Endothelial cell of umbilical vein (primary cell): ENCODE results near the gene DIDO1.

Source experiments
- EZH2 ChIP-seq: IDR thresholded peaks from 2 replicates; pipeline ENCODE4 v1.6.1; 2012; ENCODE audit warnings: borderline replicate concordance, low read depth, mild to moderate bottlenecking, moderate library complexity, low read length, inconsistent platforms; ENCODE audit not compliant: severe bottlenecking
- FOS ChIP-seq: IDR thresholded peaks from 2 replicates; pipeline ENCODE4 v1.6.1; 2011; ENCODE audit warnings: mild to moderate bottlenecking, low read length, moderate library complexity, borderline replicate concordance; ENCODE audit not compliant: insufficient read depth
- GATA2 ChIP-seq: IDR thresholded peaks from 2 replicates; pipeline ENCODE4 v1.7.0; 2011; ENCODE audit warnings: low read depth, mild to moderate bottlenecking, moderate library complexity, mixed read lengths, low read length; ENCODE audit not compliant: insufficient read length, insufficient read depth
- JUN ChIP-seq: IDR thresholded peaks from 2 replicates; pipeline ENCODE4 v1.6.1; 2011; ENCODE audit warnings: borderline replicate concordance, low read depth; ENCODE audit not compliant: insufficient read length, insufficient read depth
- MYC ChIP-seq: IDR thresholded peaks from one replicate; pipeline ENCODE4 v1.6.1; 2011; ENCODE audit warnings: mild to moderate bottlenecking, low read depth, low read length
- POLR2A ChIP-seq: IDR thresholded peaks from 2 replicates; pipeline ENCODE4 v1.6.1; 2012; ENCODE audit warnings: low read depth, mild to moderate bottlenecking, control low read depth, low read length
- POLR2AphosphoS5 ChIP-seq: IDR thresholded peaks from 2 replicates; pipeline ENCODE4 v1.6.1; 2012; ENCODE audit warnings: low read depth, mild to moderate bottlenecking, control low read depth, low read length, moderate library complexity; ENCODE audit not compliant: insufficient read depth
- TF ChIP-seq, protein P1 (sequence below), 2 donors: IDR thresholded peaks; 1 replicate in 1 of 2; 2 replicates in 1 of 2; pipeline ENCODE4 v1.5.1; 2011; ENCODE audit warnings: low read length in 2 of 2, mild to moderate bottlenecking in 2 of 2, moderate library complexity in 2 of 2, control low read depth in 1 of 2, inconsistent platforms in 1 of 2, low read depth in 1 of 2; ENCODE audit not compliant: insufficient read depth in 1 of 2; ENCODE audit errors: extremely low read depth in 1 of 2
- TF ChIP-seq, protein P2 (sequence below): IDR thresholded peaks from 2 replicates; pipeline ENCODE4 v1.6.1; 2011; ENCODE audit not compliant: insufficient read depth, insufficient read length

DNA sequence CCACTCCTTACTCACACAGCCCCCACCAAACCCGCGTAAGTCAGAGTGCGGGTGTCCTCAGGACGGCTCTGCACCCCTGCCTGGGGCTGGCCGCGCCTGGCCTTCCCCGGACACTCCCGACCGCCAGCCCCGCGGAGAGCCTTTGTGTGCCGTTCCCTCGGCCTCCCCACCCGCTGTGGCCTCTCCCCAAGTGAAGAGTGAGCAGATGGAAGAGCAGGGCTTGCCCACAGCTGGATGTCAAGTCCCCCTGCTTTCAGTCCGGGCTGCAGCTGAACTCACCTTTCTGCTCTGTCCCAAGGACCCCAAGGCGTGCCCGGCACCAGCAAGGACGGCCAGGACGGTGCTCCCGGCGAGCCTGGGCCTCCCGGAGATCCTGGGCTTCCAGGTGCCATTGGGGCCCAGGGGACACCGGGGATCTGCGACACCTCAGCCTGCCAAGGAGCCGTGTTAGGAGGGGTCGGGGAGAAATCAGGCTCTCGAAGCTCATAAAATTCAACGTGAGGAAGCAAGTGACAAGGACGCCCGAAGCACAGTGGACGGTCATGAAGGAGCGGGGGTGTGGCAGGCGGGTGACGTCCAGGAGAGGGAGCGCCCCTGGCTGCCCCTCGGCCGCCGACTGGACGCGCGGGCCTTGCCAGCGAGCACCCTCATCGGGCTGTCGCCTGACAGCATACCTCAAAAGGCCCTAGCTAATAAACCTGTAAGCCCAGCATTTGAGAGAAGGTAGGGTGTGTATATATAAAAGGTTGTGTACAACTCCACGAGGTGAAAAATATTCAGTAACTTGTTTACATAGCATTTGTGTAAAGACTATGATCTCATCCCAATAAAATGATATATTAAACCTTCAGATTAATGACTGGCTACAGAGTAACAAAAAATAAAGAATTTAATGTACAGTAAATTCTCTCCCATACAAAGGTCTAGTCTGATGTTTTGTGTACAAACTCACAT lies 85.8 kb downstream of the DIDO1 start:
- no peak for TF ChIP-seq POLR2A
- TF ChIP-seq, protein P1, sequence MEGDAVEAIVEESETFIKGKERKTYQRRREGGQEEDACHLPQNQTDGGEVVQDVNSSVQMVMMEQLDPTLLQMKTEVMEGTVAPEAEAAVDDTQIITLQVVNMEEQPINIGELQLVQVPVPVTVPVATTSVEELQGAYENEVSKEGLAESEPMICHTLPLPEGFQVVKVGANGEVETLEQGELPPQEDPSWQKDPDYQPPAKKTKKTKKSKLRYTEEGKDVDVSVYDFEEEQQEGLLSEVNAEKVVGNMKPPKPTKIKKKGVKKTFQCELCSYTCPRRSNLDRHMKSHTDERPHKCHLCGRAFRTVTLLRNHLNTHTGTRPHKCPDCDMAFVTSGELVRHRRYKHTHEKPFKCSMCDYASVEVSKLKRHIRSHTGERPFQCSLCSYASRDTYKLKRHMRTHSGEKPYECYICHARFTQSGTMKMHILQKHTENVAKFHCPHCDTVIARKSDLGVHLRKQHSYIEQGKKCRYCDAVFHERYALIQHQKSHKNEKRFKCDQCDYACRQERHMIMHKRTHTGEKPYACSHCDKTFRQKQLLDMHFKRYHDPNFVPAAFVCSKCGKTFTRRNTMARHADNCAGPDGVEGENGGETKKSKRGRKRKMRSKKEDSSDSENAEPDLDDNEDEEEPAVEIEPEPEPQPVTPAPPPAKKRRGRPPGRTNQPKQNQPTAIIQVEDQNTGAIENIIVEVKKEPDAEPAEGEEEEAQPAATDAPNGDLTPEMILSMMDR (IDR thresholded peaks at IDR 0.05; ENCODE audit: extremely low read depth in 1 of 2, insufficient read depth in 1 of 2, low read depth in 1 of 2, low read length in 2 of 2), result no peak
- TF ChIP-seq, protein P2, sequence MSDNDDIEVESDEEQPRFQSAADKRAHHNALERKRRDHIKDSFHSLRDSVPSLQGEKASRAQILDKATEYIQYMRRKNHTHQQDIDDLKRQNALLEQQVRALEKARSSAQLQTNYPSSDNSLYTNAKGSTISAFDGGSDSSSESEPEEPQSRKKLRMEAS, result no peak
- TF ChIP-seq EZH2, result no peak
- TF ChIP-seq JUN, result no peak
- TF ChIP-seq POLR2AphosphoS5, result no peak
- no peak for TF ChIP-seq MYC
- no peak for TF ChIP-seq FOS
- no peak for TF ChIP-seq GATA2
